SK-N-SH (cell line): ENCODE data around the gene ZNF728. TPM values are rescaled to one million over a fixed set of nuclear protein-coding genes. Genes with fewer than 3 reads are reported as not detected.
"Not testable (repeated sequence)": the region's sequence is repeated elsewhere in the genome, so short reads cannot be mapped to it uniquely, and the experiment has no call there.

Experiments used
- CTCF ChIA-PET: fragments of 300-600, 350-600 bp; formaldehyde crosslinking; extraction: SDS; loops from one replicate; lab custom pipeline; 2021; lab: Yijun Ruan, JAX
- POLR2A ChIA-PET: fragments of 350-600 bp; sonication (Branson Sonifier 250); formaldehyde crosslinking; extraction: SDS; loops from one replicate; lab custom pipeline; 2020; ENCODE audit warnings: antibody characterized with exemption, inconsistent platforms; lab: Yijun Ruan, JAX
- DNase-seq: peaks from one replicate; pipeline ENCODE4 v3.0.0; 2012
- H2AFZ ChIP-seq: fragments of 200-600 bp; sonication (generic); 2 replicates; pipeline ENCODE4 v1.8.1; 2016; ENCODE audit warnings: antibody characterized with exemption, mild to moderate bottlenecking, low read depth
- H3F3A ChIP-seq: fragments of 200-600 bp; sonication (generic); replicated peaks from 2 replicates; pipeline ENCODE3; 2016; ENCODE audit warnings: antibody characterized with exemption, mild to moderate bottlenecking; ENCODE audit not compliant: insufficient read depth
- H3K27ac ChIP-seq, 2 experiments: fragments of 200-500 bp in 1 of 2; fragments of 200-600 bp in 1 of 2; sonication (Bioruptor generic) in 1 of 2; sonication (generic), shearing (Covaris generic) in 1 of 2; 2 replicates each; pipeline versions ENCODE4 v1.5.1 to v1.6.1; 2014 to 2016; ENCODE audit warnings: low read depth in 2 of 2, inconsistent platforms in 1 of 2, low read length in 1 of 2, mild to moderate bottlenecking in 1 of 2, mixed read lengths in 1 of 2
- H3K27me3 ChIP-seq: fragments of 200-600 bp; sonication (generic), shearing (Covaris generic); 2 replicates; pipeline ENCODE4 v1.6.1; 2016; ENCODE audit warnings: mixed run types; ENCODE audit not compliant: insufficient read depth
- H3K36me3 ChIP-seq, 2 experiments: fragments of 200-500 bp in 1 of 2; fragments of 200-600 bp in 1 of 2; sonication (Bioruptor generic) in 1 of 2; sonication (generic) in 1 of 2; replicated peaks in 1 of 2; 2 replicates each; pipeline versions ENCODE3 to v1.5.1; 2014 to 2016; ENCODE audit warnings: low read length in 1 of 2, mild to moderate bottlenecking in 1 of 2; ENCODE audit not compliant: insufficient read depth in 2 of 2, control insufficient read depth in 1 of 2
- H3K4me1 ChIP-seq, 2 experiments: fragments of 200-500 bp in 1 of 2; fragments of 200-600 bp in 1 of 2; sonication (Bioruptor generic) in 1 of 2; sonication (generic), shearing (Covaris generic) in 1 of 2; 2 replicates each; pipeline versions ENCODE4 v1.5.1 to v1.6.1; 2014 to 2016; ENCODE audit warnings: low read depth in 1 of 2, low read length in 1 of 2, mixed run types in 1 of 2; ENCODE audit not compliant: insufficient read depth in 2 of 2, control insufficient read depth in 1 of 2
- H3K4me2 ChIP-seq: fragments of 200-600 bp; sonication (generic), shearing (Covaris generic); 2 replicates; pipeline ENCODE4 v1.6.1; 2017; ENCODE audit warnings: mixed run types
- H3K4me3 ChIP-seq, 2 experiments: fragments of 200-500 bp in 1 of 2; fragments of 200-600 bp in 1 of 2; sonication (Bioruptor generic) in 1 of 2; sonication (generic), shearing (Covaris generic) in 1 of 2; 2 replicates each; pipeline versions ENCODE4 v1.5.1 to v1.8.1; 2014 to 2016; ENCODE audit warnings: low read depth in 2 of 2, inconsistent platforms in 1 of 2, low read length in 1 of 2, mild to moderate bottlenecking in 1 of 2, mixed read lengths in 1 of 2, moderate library complexity in 1 of 2
- H3K79me2 ChIP-seq: fragments of 200-600 bp; sonication (generic); 2 replicates; pipeline ENCODE4 v1.8.1; 2017; ENCODE audit warnings: mild to moderate bottlenecking; ENCODE audit not compliant: insufficient read depth
- H3K9ac ChIP-seq: fragments of 200-600 bp; sonication (generic); 2 replicates; pipeline ENCODE4 v1.6.1; 2017; ENCODE audit warnings: mixed run types
- H3K9me2 ChIP-seq: fragments of 200-600 bp; sonication (generic); 2 replicates; pipeline ENCODE4 v1.6.1; 2017; ENCODE audit warnings: mixed run types
- H3K9me3 ChIP-seq: fragments of 200-600 bp; sonication (generic); 2 replicates; pipeline ENCODE4 v1.6.1; 2017; ENCODE audit warnings: mixed run types, mild to moderate bottlenecking, moderate library complexity
- H4K20me1 ChIP-seq: fragments of 200-600 bp; sonication (generic); 2 replicates; pipeline ENCODE4 v1.6.1; 2017; ENCODE audit warnings: mild to moderate bottlenecking, mixed run types; ENCODE audit not compliant: insufficient read depth
- CHD2 ChIP-seq: fragments of 150-350 bp; IDR thresholded peaks from 2 replicates; pipeline ENCODE4 v1.6.1; 2018; ENCODE audit warnings: low read length; ENCODE audit not compliant: partially characterized antibody
- ELF1 ChIP-seq: IDR thresholded peaks from 2 replicates; pipeline ENCODE4 v1.4.0; 2012
- EZH2phosphoT487 ChIP-seq: fragments of 200-600 bp; sonication (generic); IDR thresholded peaks from 2 replicates; pipeline ENCODE4 v1.6.1; 2017; ENCODE audit warnings: low read depth, mixed run types, mild to moderate bottlenecking, antibody characterized with exemption, moderate library complexity, borderline replicate concordance
- FOXJ3 ChIP-seq: sonication (generic); formaldehyde crosslinking; IDR thresholded peaks from 2 replicates; pipeline ENCODE4 v1.5.1; 2020; ENCODE audit warnings: mild to moderate bottlenecking, missing genetic modification reagents
- FOXM1 ChIP-seq: IDR thresholded peaks from 2 replicates; pipeline ENCODE4 v1.4.0; 2012; ENCODE audit warnings: low read depth, mild to moderate bottlenecking
- JUND ChIP-seq: IDR thresholded peaks from 2 replicates; pipeline ENCODE4 v1.4.0; 2012
- MEF2A ChIP-seq: IDR thresholded peaks from 2 replicates; pipeline ENCODE4 v1.4.0; 2012; ENCODE audit warnings: low read depth, borderline replicate concordance
- MXI1 ChIP-seq: IDR thresholded peaks from 2 replicates; pipeline ENCODE4 v1.6.1; 2012; ENCODE audit warnings: mild to moderate bottlenecking, low read depth, low read length, improper control_type of control experiment
- NRF1 ChIP-seq: IDR thresholded peaks from 2 replicates; pipeline ENCODE4 v1.6.1; 2012; ENCODE audit warnings: low read depth, mild to moderate bottlenecking, low read length
- POLR2AphosphoS5 ChIP-seq: IDR thresholded peaks from 2 replicates; pipeline ENCODE4 v1.6.1; 2012; ENCODE audit warnings: low read depth, low read length
- TAF1 ChIP-seq: IDR thresholded peaks from 2 replicates; pipeline ENCODE4 v1.6.1; 2012; ENCODE audit warnings: low read depth, mild to moderate bottlenecking, low read length, moderate library complexity, borderline replicate concordance
- YY1 ChIP-seq: IDR thresholded peaks from 2 replicates; pipeline ENCODE4 v1.4.0; 2012; ENCODE audit warnings: low read depth, mild to moderate bottlenecking
- WGBS: methylation state at CpG from one replicate; pipeline ENCODE4 v1.1.6; 2017; ENCODE audit warnings: low lambda C conversion rate; 5-methylcytosine and 5-hydroxymethylcytosine counted together
- polyA plus RNA-seq, 3 experiments: library from polyadenylated mRNA; depleted of rRNA; stranded (reverse); fragments of >200 nt; gene quantifications; 2 replicates each; pipeline ENCODE4 v1.2.3, GENCODE V29; 2012
- TF ChIP-seq, protein P1 (sequence below): fragments of 200-600 bp; sonication (generic); IDR thresholded peaks from 2 replicates; pipeline ENCODE4 v1.6.1; 2017; ENCODE audit warnings: antibody characterized with exemption, mild to moderate bottlenecking, moderate library complexity
- TF ChIP-seq, protein P2 (sequence below): IDR thresholded peaks from 2 replicates; pipeline ENCODE4 v1.4.0; 2012; ENCODE audit warnings: low read depth, borderline replicate concordance
- TF ChIP-seq, protein P3 (sequence below): IDR thresholded peaks from 2 replicates; pipeline ENCODE4; 2012

ZNF728 gene
- polyA plus RNA-seq, 1 of the 3 experiments (the other 2 are of a cell fraction), result not detected

GRCh38 chr19:22976248-22976647, 26.7 kb downstream of the ZNF728 start (continued):
- TF ChIP-seq, protein P1, sequence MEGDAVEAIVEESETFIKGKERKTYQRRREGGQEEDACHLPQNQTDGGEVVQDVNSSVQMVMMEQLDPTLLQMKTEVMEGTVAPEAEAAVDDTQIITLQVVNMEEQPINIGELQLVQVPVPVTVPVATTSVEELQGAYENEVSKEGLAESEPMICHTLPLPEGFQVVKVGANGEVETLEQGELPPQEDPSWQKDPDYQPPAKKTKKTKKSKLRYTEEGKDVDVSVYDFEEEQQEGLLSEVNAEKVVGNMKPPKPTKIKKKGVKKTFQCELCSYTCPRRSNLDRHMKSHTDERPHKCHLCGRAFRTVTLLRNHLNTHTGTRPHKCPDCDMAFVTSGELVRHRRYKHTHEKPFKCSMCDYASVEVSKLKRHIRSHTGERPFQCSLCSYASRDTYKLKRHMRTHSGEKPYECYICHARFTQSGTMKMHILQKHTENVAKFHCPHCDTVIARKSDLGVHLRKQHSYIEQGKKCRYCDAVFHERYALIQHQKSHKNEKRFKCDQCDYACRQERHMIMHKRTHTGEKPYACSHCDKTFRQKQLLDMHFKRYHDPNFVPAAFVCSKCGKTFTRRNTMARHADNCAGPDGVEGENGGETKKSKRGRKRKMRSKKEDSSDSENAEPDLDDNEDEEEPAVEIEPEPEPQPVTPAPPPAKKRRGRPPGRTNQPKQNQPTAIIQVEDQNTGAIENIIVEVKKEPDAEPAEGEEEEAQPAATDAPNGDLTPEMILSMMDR, result no peak
- TF ChIP-seq MXI1, result no peak
- TF ChIP-seq MEF2A, result no peak

DNA sequence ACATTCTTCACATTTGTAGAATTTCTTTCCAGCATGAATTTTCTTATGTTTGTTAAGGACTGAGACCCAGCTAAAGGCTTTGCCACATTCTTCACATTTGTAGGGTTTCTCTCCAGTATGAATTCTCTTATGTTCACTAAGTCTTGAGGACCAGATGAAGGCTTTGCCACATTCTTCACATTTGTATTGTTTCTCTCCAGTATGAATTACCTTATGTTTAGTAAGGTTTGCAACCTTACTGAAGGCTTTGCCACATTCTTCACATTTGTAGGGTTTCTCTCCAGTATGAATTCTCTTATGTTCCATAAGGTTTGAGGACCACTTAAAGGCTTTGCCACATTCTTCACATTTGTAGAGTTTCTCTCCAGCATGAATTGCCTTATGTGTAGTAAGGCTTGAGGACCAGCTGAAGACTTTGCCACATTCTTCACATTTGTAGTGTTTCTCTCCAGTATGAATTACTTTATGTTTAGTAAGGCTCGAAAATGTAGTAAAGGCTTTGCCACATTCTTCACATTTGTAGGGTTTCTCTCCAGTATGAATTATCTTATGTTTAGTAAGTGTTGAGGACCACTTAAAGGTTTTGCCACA, 27.3 kb downstream of the ZNF728 start:
- DNase-seq, H3F3A ChIP-seq, H3K79me2 ChIP-seq, H3K27ac ChIP-seq, H3K9ac ChIP-seq, H3K4me2 ChIP-seq, H3K9me2 ChIP-seq, H3K27me3 ChIP-seq, H3K4me1 ChIP-seq, H2AFZ ChIP-seq, H3K36me3 ChIP-seq, POLR2A ChIA-PET, CTCF ChIA-PET, H4K20me1 ChIP-seq, H3K4me3 ChIP-seq: not testable (repeated sequence)
- peaks cover 27% of the 10 kb centered on the region for H3K9me3 ChIP-seq
- WGBS, result 0% methylated on average over 1 of the region's 1 CpG

DNA sequence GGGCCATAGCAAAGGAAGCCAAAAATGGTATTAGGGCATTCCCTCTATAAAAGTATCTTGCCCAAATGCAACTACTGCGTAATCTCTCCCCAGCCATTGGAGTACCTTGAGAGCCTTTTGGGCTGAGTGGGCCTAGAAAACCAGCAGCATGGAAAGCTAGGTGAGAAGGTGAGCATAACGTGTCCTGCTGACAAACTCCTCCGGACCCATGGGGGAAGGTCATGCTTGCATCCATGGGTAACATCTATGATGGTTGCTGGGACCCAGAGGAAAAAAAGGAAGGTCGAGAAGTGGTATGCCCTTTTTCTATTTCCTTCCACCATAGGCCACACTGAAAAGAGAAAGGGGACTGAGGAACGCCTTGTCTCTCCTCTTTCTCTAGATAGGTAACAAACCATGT, 57.4 kb downstream of the ZNF728 start:
- Histone ChIP-seq H3K4me1 (no peaks in the 10 kb centered on the region), H4K20me1 (no peaks in the 10 kb centered on the region), H3F3A (no peaks in the 10 kb centered on the region), H3K27ac (no peak overlapping the region), H2AFZ (no peak overlapping the region), H3K36me3 (no peaks in the 10 kb centered on the region), H3K27me3 (no peaks in the 10 kb centered on the region), H3K4me2 (no peak overlapping the region), H3K9ac (no peak overlapping the region), H3K9me3 (peaks cover 11% of the 10 kb centered on the region; the same call in 1 of the 2 replicates), H3K79me2 (no peaks in the 10 kb centered on the region), H3K9me2 (no peaks in the 10 kb centered on the region), H3K4me3 (no peak overlapping the region)
- DNase-seq, result no peak
- CTCF ChIA-PET, result no interaction called here
- POLR2A ChIA-PET, result no interaction called here
- TF ChIP-seq NRF1, result no peak
- TF ChIP-seq, protein P2, sequence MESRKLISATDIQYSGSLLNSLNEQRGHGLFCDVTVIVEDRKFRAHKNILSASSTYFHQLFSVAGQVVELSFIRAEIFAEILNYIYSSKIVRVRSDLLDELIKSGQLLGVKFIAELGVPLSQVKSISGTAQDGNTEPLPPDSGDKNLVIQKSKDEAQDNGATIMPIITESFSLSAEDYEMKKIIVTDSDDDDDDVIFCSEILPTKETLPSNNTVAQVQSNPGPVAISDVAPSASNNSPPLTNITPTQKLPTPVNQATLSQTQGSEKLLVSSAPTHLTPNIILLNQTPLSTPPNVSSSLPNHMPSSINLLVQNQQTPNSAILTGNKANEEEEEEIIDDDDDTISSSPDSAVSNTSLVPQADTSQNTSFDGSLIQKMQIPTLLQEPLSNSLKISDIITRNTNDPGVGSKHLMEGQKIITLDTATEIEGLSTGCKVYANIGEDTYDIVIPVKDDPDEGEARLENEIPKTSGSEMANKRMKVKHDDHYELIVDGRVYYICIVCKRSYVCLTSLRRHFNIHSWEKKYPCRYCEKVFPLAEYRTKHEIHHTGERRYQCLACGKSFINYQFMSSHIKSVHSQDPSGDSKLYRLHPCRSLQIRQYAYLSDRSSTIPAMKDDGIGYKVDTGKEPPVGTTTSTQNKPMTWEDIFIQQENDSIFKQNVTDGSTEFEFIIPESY, result no peak
- TF ChIP-seq TAF1, result no peak
- no peak for TF ChIP-seq EZH2phosphoT487
- no peak for TF ChIP-seq CHD2
- TF ChIP-seq, protein P3, sequence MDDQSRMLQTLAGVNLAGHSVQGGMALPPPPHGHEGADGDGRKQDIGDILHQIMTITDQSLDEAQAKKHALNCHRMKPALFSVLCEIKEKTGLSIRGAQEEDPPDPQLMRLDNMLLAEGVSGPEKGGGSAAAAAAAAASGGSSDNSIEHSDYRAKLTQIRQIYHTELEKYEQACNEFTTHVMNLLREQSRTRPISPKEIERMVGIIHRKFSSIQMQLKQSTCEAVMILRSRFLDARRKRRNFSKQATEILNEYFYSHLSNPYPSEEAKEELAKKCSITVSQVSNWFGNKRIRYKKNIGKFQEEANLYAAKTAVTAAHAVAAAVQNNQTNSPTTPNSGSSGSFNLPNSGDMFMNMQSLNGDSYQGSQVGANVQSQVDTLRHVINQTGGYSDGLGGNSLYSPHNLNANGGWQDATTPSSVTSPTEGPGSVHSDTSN, result no peak
- no peak for TF ChIP-seq ELF1
- no peak for TF ChIP-seq FOXM1
- TF ChIP-seq POLR2AphosphoS5, result no peak
- no peak for TF ChIP-seq JUND
- TF ChIP-seq FOXJ3 (CRISPR knock-in tag), result no peak
- no peak for TF ChIP-seq MXI1
- TF ChIP-seq YY1, result no peak
- WGBS, result 11% methylated on average over 5 of the region's 5 CpGs
